ENCODE measurements around the gene CD37. TPM values are rescaled to one million over a fixed set of nuclear protein-coding genes. Genes with fewer than 3 reads are reported as not detected.
A peak's percentile ranks its signal among the peaks of the same experiment; 100 is the strongest.
"Not testable (repeated sequence)": the region's sequence is repeated elsewhere in the genome, so short reads cannot be mapped to it uniquely, and the experiment has no call there.

CD37 gene
- total RNA-seq, 1 experiment from 2014 or later = 0.76 TPM

DNA sequence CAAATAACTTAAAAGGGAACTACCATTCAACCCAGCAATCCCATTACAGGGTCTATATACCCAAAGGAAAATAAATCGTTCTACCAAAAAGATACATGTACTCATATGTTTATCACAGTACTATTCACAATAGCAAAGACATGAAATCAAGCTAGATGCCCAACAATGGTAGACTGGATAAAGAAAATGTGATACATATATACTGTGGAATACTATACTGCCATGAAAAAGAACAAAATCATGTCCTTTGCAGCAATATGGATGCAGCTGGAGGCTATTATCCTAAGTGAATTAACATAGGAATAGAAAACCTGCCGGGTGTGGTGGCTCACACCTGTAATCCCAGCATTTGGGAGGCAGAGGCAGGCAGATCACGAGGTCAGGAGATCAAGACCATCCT is 36.6 kb upstream of the CD37 start:
- RAD21 ChIA-PET (ENCODE audit: low non-redundant PET in 1 of 2, low total read pairs in 2 of 2, uncharacterized antibody in 2 of 2, unreplicated experiment in 2 of 2); H3K27me3 ChIP-seq (ENCODE audit: insufficient read depth, low read length); CTCF ChIA-PET; H3K9me3 ChIP-seq (ENCODE audit: control insufficient read depth in 1 of 2, insufficient read depth in 1 of 2, low read depth in 1 of 2, low read length in 2 of 2); DNase-seq (ENCODE audit: low read depth, low spot score); intact Hi-C loops (cut with micrococcal nuclease); POLR2A ChIA-PET; H3K9ac ChIP-seq (ENCODE audit: low read length); H3K4me3 ChIP-seq (replicated peaks in 1 of 2; ENCODE audit: low read depth in 1 of 2, low read length in 2 of 2); H3K36me3 ChIP-seq (ENCODE audit: control insufficient read depth in 1 of 2, insufficient read depth in 2 of 2, low read length in 2 of 2); H3K4me2 ChIP-seq (ENCODE audit: low read length); H3K4me1 ChIP-seq (ENCODE audit: control insufficient read depth in 1 of 2, insufficient read depth in 2 of 2, low read length in 2 of 2); BruUV-seq (replicated peaks); ATAC-seq; H2AFZ ChIP-seq (ENCODE audit: low read depth, low read length, poor library complexity, severe bottlenecking); H3K9me2 ChIP-seq (ENCODE audit: insufficient read depth); H3K27ac ChIP-seq (ENCODE audit: low read depth, low read length); H4K20me1 ChIP-seq (ENCODE audit: insufficient read depth); H3K79me2 ChIP-seq (ENCODE audit: insufficient read depth, low read length): not testable (repeated sequence)

DNA sequence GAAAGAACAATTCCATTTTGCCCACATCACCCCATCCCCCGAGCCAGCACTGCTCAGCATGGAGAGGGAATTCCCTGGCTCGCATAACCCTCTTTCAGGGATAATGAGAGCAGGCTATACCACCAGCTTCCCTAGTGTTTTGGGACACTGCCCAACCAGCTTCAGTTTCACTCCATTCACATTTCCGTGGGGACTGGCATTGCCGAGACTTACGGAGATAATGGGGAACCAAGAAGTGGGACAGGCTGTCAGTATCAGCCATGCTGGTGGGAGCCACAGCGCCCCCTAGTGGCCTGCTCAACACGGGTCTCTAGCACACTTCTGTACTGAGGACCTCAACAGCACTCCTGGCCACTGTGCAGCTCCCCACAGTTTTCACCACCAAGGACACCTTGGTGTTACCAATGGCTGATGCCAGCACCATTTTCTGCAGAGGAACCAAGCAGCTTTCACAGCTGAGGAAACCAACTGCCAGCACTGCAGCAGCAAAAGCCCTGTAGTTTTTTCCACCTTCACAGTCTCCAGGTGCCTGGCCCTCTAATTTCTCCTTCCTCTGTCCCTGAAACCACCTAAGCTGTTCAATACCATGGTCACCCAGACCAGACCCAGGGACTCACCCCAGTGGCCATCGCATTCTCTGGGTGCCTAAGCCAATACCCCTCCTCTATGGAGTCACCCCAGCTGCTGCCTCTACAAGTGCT is 33.9 kb upstream of the CD37 start:
- CTCF ChIA-PET = interaction anchor here (0.6 to 2.4 kb wide), 8 partner anchors 10 to 93 kb away, joined by 3 to 10 read pairs (median 4); no protein-coding TSS in a partner anchor
- no TSS peak for BruUV-seq (replicated peaks)
- Histone ChIP-seq H2AFZ (ENCODE audit: low read depth, low read length, poor library complexity, severe bottlenecking) (peak overlapping the region; percentile 78), H3K9ac (ENCODE audit: low read length) (no peak overlapping the region), H3K36me3 (ENCODE audit: control insufficient read depth in 1 of 2, insufficient read depth in 2 of 2, low read length in 2 of 2) (no peaks in the 10 kb centered on the region), H3K27ac (ENCODE audit: low read depth, low read length) (no peak overlapping the region), H3K4me3 (replicated peaks in 1 of 2; ENCODE audit: low read depth in 1 of 2, low read length in 2 of 2) (peak overlapping the region; percentile 26 to 33; a peak in 3 of 4 replicates), H3K4me2 (ENCODE audit: low read length) (peak overlapping the region; percentile 74), H4K20me1 (ENCODE audit: insufficient read depth) (no peaks in the 10 kb centered on the region), H3K4me1 (ENCODE audit: control insufficient read depth in 1 of 2, insufficient read depth in 2 of 2, low read length in 2 of 2) (peaks cover 0 to 6% of the 10 kb centered on the region in 2 experiments; a peak in 2 of 4 replicates), H3K9me3 (ENCODE audit: control insufficient read depth in 1 of 2, insufficient read depth in 1 of 2, low read depth in 1 of 2, low read length in 2 of 2) (no peaks in the 10 kb centered on the region), H3K9me2 (ENCODE audit: insufficient read depth) (no peaks in the 10 kb centered on the region), H3K27me3 (ENCODE audit: insufficient read depth, low read length) (no peaks in the 10 kb centered on the region), H3K79me2 (ENCODE audit: insufficient read depth, low read length) (no peaks in the 10 kb centered on the region)
- peak; percentile 100 for ATAC-seq
- peak; percentile 48 for DNase-seq (ENCODE audit: low read depth, low spot score)
- POLR2A ChIA-PET = no interaction called here
- TF ChIP-seq SP1 (IDR thresholded peaks at IDR 0.05; ENCODE audit: low read depth) = no peak
- peak; percentile 19 for TF ChIP-seq YY1 (IDR thresholded peaks at IDR 0.05; ENCODE audit: extremely low read depth, insufficient replicate concordance, low read depth, low read length)
- no peak for TF ChIP-seq CBX3 (IDR thresholded peaks at IDR 0.05; ENCODE audit: low read depth)
- no peak for TF ChIP-seq ZFX (IDR thresholded peaks at IDR 0.05)
- TF ChIP-seq ZNF274 (IDR thresholded peaks at IDR 0.05; ENCODE audit: low read depth, low read length) = no peak
- peak; percentile 56 for TF ChIP-seq RAD21 (IDR thresholded peaks at IDR 0.05; ENCODE audit: low read depth)
- no peak for TF ChIP-seq POLR2AphosphoS5 (IDR thresholded peaks at IDR 0.05; ENCODE audit: low read depth, low read length)
- TF ChIP-seq, protein P1, sequence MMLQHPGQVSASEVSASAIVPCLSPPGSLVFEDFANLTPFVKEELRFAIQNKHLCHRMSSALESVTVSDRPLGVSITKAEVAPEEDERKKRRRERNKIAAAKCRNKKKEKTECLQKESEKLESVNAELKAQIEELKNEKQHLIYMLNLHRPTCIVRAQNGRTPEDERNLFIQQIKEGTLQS (IDR thresholded peaks at IDR 0.05) = no peak
- no peak for TF ChIP-seq FOSL1 (IDR thresholded peaks at IDR 0.05; ENCODE audit: low read depth)
- TF ChIP-seq, protein P2, sequence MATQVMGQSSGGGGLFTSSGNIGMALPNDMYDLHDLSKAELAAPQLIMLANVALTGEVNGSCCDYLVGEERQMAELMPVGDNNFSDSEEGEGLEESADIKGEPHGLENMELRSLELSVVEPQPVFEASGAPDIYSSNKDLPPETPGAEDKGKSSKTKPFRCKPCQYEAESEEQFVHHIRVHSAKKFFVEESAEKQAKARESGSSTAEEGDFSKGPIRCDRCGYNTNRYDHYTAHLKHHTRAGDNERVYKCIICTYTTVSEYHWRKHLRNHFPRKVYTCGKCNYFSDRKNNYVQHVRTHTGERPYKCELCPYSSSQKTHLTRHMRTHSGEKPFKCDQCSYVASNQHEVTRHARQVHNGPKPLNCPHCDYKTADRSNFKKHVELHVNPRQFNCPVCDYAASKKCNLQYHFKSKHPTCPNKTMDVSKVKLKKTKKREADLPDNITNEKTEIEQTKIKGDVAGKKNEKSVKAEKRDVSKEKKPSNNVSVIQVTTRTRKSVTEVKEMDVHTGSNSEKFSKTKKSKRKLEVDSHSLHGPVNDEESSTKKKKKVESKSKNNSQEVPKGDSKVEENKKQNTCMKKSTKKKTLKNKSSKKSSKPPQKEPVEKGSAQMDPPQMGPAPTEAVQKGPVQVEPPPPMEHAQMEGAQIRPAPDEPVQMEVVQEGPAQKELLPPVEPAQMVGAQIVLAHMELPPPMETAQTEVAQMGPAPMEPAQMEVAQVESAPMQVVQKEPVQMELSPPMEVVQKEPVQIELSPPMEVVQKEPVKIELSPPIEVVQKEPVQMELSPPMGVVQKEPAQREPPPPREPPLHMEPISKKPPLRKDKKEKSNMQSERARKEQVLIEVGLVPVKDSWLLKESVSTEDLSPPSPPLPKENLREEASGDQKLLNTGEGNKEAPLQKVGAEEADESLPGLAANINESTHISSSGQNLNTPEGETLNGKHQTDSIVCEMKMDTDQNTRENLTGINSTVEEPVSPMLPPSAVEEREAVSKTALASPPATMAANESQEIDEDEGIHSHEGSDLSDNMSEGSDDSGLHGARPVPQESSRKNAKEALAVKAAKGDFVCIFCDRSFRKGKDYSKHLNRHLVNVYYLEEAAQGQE (IDR thresholded peaks at IDR 0.05; ENCODE audit: low read depth) = no peak
- no peak for TF ChIP-seq EZH2phosphoT487 (IDR thresholded peaks at IDR 0.05; ENCODE audit: borderline replicate concordance)
- TF ChIP-seq, protein P3, sequence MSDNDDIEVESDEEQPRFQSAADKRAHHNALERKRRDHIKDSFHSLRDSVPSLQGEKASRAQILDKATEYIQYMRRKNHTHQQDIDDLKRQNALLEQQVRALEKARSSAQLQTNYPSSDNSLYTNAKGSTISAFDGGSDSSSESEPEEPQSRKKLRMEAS (IDR thresholded peaks at IDR 0.05) = no peak
- TF ChIP-seq, protein P4, sequence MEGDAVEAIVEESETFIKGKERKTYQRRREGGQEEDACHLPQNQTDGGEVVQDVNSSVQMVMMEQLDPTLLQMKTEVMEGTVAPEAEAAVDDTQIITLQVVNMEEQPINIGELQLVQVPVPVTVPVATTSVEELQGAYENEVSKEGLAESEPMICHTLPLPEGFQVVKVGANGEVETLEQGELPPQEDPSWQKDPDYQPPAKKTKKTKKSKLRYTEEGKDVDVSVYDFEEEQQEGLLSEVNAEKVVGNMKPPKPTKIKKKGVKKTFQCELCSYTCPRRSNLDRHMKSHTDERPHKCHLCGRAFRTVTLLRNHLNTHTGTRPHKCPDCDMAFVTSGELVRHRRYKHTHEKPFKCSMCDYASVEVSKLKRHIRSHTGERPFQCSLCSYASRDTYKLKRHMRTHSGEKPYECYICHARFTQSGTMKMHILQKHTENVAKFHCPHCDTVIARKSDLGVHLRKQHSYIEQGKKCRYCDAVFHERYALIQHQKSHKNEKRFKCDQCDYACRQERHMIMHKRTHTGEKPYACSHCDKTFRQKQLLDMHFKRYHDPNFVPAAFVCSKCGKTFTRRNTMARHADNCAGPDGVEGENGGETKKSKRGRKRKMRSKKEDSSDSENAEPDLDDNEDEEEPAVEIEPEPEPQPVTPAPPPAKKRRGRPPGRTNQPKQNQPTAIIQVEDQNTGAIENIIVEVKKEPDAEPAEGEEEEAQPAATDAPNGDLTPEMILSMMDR (IDR thresholded peaks at IDR 0.05 in 2 of 3, conservative IDR thresholded peaks at IDR 0.05 in 1 of 3; ENCODE audit: borderline replicate concordance in 1 of 3, insufficient read depth in 1 of 3, low read depth in 2 of 3, low read length in 2 of 3) = peak; percentile 56 to 99 (median 98); a peak in 5 of 6 replicates
- TF ChIP-seq ELF1 (IDR thresholded peaks at IDR 0.05; ENCODE audit: borderline replicate concordance, low read depth) = no peak
- RAD21 ChIA-PET (ENCODE audit: low non-redundant PET in 1 of 2, low total read pairs in 2 of 2, uncharacterized antibody in 2 of 2, unreplicated experiment in 2 of 2) = no interaction called here
- intact Hi-C loops (cut with micrococcal nuclease) = no loop called here
